Natural killer cell (primary cell): ENCODE data around the gene NRARP. TPM values are rescaled to one million over a fixed set of nuclear protein-coding genes. Genes with fewer than 3 reads are reported as not detected.

Experiments
- ATAC-seq, 3 donors: fragments of 150-1000 bp in 2 of 3; fragments of 200-7000 bp in 1 of 3; cut with Tn5 transposase; 1 replicate in 1 of 3; 2 replicates in 2 of 3; pipeline ENCODE4 v1.10.0; 2021; ENCODE audit warnings: mild to moderate bottlenecking in 2 of 3, moderate library complexity in 2 of 3
- DNase-seq, 2 donors: peaks; one replicate each; pipeline versions ENCODE4 v3.0.0 to v3.0.0-alpha.2; 2013 to 2021; ENCODE audit warnings: mixed read lengths in 1 of 2
- H3K27ac ChIP-seq: one replicate; pipeline ENCODE4 v1.5.1; 2013; ENCODE audit warnings: mild to moderate bottlenecking, low read length
- H3K27me3 ChIP-seq: one replicate; pipeline ENCODE4 v1.6.1; 2013; ENCODE audit warnings: low read length; ENCODE audit not compliant: control insufficient read depth, insufficient read depth
- H3K36me3 ChIP-seq: one replicate; pipeline ENCODE4 v1.6.1; 2013; ENCODE audit warnings: low read length; ENCODE audit not compliant: control insufficient read depth, insufficient read depth
- H3K4me1 ChIP-seq: one replicate; pipeline ENCODE4 v1.6.1; 2013; ENCODE audit warnings: low read length; ENCODE audit not compliant: control insufficient read depth, insufficient read depth
- H3K4me3 ChIP-seq: one replicate; pipeline ENCODE4 v1.5.1; 2013; ENCODE audit warnings: low read length
- H3K9me3 ChIP-seq: one replicate; pipeline ENCODE4 v1.6.1; 2013; ENCODE audit warnings: low read length; ENCODE audit not compliant: control insufficient read depth, insufficient read depth
- H3K27ac Mint-ChIP-seq, 2 donors: one replicate each; pipeline ENCODE4 v1.8.0; 2022; ENCODE audit warnings: mild to moderate bottlenecking in 2 of 2, mixed read lengths in 2 of 2, moderate library complexity in 1 of 2
- H3K27me3 Mint-ChIP-seq, 2 donors: one replicate each; pipeline ENCODE4 v1.8.0; 2022; ENCODE audit warnings: low read depth in 2 of 2, mixed read lengths in 2 of 2
- H3K36me3 Mint-ChIP-seq: one replicate; pipeline ENCODE4 v1.8.0; 2022; ENCODE audit warnings: mixed read lengths
- H3K4me1 Mint-ChIP-seq, 2 donors: one replicate each; pipeline ENCODE4 v1.8.0; 2022; ENCODE audit warnings: mixed read lengths in 2 of 2
- H3K4me3 Mint-ChIP-seq: one replicate; pipeline ENCODE4 v1.8.0; 2022; ENCODE audit warnings: mild to moderate bottlenecking, moderate library complexity, mixed read lengths
- H3K9me3 Mint-ChIP-seq, 2 donors: one replicate each; pipeline ENCODE4 v1.8.0; 2022; ENCODE audit warnings: mixed read lengths in 2 of 2
- WGBS: methylation state at CpG from one replicate; pipeline ENCODE4 v1.1.7; 2013; ENCODE audit warnings: missing lambda C conversion rate; ENCODE audit not compliant: insufficient coverage; 5-methylcytosine and 5-hydroxymethylcytosine counted together
- intact Hi-C: fragments of 100-400 bp; cut with micrococcal nuclease; formaldehyde crosslinking; loops from one replicate; pipeline ENCODE4 v1.14.2; 2022
- total RNA-seq, 4 donors: library from RNA; stranded (reverse); fragments of 120-200 nt in 1 of 4; gene quantifications; one replicate each; pipeline versions ENCODE4 v1.2.3 to v1.2.4, GENCODE V29; 2013 to 2022
- TF ChIP-seq, protein P1 (sequence below): fragments of 200-600 bp; IDR thresholded peaks from one replicate; pipeline ENCODE4 v1.8.0; 2022; ENCODE audit warnings: antibody characterized with exemption

The NRARP gene
- total RNA-seq, 3 donors from 2014 or later (not counting 1 experiment from before 2014, with no cell fraction given) = 0.88 to 2.3 (median 1.2) TPM

DNA sequence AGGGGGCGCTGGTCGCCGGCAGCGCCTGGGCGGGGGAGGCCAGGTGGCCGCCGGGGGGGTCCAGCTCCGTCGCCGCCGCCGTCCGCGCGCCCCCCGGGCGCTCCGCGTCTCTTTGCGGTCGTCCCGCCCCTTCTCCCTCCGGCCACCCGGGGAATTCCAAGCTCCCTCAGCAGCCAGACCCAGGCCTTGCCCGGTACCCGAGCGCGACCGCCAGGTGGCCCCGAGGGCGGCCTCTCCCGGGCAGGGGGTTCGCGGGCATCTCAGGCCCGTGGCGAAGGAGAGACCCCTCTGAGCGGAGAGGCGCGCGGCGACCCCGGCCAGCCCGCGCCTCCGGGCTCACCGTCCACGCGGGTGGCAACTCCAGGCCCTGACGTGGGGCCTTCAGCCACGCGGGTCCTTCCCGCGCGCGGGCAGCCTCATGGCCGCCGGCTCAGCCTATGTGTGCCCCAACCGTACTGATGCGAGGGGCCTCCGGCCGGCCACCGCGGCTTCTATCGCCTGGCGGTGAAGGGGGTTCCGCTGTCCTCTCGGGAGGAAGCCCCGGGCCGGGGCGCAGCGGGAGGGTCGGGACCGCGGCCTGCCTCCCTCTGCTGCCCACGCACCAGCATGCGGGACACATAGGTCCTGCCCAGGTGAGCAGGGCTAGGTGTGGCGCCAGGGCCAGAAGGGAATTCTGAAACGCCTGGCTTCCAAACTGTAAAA is 529 bp upstream of the NRARP start:
- H3K4me1 Mint-ChIP-seq = peaks cover 0 to 26% of the 10 kb centered on the region in 2 donors
- peaks cover 54% of the 10 kb centered on the region for H3K4me1 ChIP-seq
- peak overlapping the region in 1 of 2 donors; percentile 44 for H3K27ac Mint-ChIP-seq
- H3K9me3 Mint-ChIP-seq = no peaks in the 10 kb centered on the region
- intact Hi-C loops = no loop called here
- H3K27me3 Mint-ChIP-seq = no peaks in the 10 kb centered on the region
- H3K4me3 Mint-ChIP-seq = no peak overlapping the region
- no peak overlapping the region for H3K27ac ChIP-seq
- peaks cover 16% of the 10 kb centered on the region for H3K27me3 ChIP-seq
- H3K36me3 ChIP-seq = no peaks in the 10 kb centered on the region
- peak; percentile 57 to 62 (median 60) for ATAC-seq
- 8% methylated on average over 78 of the region's 78 CpGs for whole genome bisulfite sequencing
- H3K36me3 Mint-ChIP-seq = no peaks in the 10 kb centered on the region
- peak overlapping the region; percentile 12 for H3K4me3 ChIP-seq
- DNase-seq = no peak
- TF ChIP-seq, protein P1, sequence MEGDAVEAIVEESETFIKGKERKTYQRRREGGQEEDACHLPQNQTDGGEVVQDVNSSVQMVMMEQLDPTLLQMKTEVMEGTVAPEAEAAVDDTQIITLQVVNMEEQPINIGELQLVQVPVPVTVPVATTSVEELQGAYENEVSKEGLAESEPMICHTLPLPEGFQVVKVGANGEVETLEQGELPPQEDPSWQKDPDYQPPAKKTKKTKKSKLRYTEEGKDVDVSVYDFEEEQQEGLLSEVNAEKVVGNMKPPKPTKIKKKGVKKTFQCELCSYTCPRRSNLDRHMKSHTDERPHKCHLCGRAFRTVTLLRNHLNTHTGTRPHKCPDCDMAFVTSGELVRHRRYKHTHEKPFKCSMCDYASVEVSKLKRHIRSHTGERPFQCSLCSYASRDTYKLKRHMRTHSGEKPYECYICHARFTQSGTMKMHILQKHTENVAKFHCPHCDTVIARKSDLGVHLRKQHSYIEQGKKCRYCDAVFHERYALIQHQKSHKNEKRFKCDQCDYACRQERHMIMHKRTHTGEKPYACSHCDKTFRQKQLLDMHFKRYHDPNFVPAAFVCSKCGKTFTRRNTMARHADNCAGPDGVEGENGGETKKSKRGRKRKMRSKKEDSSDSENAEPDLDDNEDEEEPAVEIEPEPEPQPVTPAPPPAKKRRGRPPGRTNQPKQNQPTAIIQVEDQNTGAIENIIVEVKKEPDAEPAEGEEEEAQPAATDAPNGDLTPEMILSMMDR = peak; percentile 59
- H3K9me3 ChIP-seq = no peaks in the 10 kb centered on the region

DNA sequence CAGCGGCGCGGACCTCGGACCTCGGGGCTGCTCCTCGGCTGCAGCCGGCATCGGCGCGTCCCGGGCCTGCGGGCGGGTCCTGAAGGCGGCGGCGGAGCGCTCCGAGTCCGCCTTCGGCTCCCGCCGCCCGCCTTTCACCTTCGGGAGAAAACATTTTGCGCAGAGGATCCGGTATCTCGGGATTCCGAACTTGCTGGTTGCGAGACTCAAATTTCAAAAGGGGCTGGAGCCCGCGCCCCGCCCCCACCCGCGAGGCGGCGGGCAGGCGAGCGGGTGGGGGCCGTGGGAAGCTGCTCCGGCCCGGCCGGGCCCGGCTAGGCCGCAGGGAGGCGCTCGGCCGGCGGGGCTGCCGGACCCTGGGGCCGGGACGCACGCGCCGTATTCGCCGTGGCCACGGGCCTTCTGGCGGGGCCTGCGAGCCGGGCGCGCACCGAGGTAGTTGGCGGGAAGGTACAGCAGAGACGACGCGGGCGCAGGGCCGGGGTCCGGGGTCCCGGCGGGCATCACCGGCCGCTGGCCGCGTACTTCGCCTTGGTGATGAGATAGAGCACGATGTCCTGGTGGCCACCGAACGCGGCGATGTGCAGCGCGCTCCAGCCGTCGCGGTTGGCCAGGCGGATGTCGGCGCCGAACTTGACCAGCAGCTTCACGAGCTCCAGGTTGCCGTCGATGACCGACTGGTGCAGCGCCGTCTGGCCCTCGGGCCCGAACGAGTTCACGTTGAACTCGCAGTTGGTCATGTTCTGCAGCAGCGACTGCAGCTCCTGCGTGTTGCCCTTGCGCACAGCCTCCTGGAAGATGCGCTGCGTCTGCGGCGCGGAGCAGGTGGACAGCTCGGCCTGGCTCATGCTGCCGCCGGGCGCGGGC is 757 bp downstream of the NRARP start:
- ATAC-seq = peak in 2 of 3 donors; percentile 9
- Mint-ChIP-seq H3K36me3 (no peaks in the 10 kb centered on the region), H3K27me3 (peaks cover 5 to 9% of the 10 kb centered on the region in 2 donors), H3K27ac (peak overlapping the region in 1 of 2 donors; percentile 40), H3K4me3 (peak overlapping the region; percentile 85), H3K9me3 (no peaks in the 10 kb centered on the region), H3K4me1 (peaks cover 0 to 32% of the 10 kb centered on the region in 2 donors)
- TF ChIP-seq, protein P1 = no peak
- under 1% methylated on average over 115 of the region's 115 CpGs for whole genome bisulfite sequencing
- DNase-seq = peak in 1 of 2 donors; percentile 55
- intact Hi-C loops = no loop called here
- Histone ChIP-seq H3K9me3 (no peaks in the 10 kb centered on the region), H3K36me3 (no peaks in the 10 kb centered on the region), H3K27ac (no peak overlapping the region), H3K27me3 (peaks cover 26% of the 10 kb centered on the region), H3K4me1 (peaks cover 45% of the 10 kb centered on the region), H3K4me3 (peak overlapping the region; percentile 31)

DNA sequence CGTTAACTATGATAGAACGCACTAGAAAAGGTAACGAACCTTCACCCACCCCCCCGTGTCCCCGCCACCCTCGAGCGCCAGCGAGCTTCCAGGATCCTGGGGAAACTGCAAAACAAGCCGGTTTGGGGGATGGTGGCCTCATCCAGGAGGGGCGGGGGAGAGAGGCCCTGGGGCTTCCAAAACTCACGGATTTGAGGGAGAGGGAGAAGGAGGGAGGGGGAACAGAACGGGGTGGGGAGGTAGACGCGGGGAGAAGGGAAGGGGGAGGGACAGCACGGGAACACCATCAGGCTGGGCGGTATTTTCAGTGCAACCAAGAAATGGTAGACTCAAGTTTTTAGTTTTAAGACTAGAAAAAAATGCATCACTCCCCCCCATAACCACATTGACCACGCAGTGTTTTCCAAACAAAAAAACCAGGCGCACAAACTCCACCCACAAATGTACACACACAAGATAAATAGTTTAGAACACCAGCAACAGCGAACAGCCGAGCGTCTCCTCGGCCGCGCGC is 1.4 kb downstream of the NRARP start:
- peaks cover 6 to 9% of the 10 kb centered on the region in 2 donors for H3K27me3 Mint-ChIP-seq

More for the DNA sequence above, 1.4 kb downstream of the NRARP start:
- ATAC-seq (no peak), DNase-seq (no peak)
- TF ChIP-seq, protein P1 = no peak
- WGBS = 5% methylated on average over 24 of the region's 25 CpGs
- intact Hi-C loops = no loop called here
- no peaks in the 10 kb centered on the region for H3K36me3 ChIP-seq
- no peaks in the 10 kb centered on the region for H3K9me3 ChIP-seq
- no peak overlapping the region for H3K4me3 ChIP-seq
- H3K9me3 Mint-ChIP-seq = no peaks in the 10 kb centered on the region
- H3K27me3 ChIP-seq = peaks cover 29% of the 10 kb centered on the region
- peak overlapping the region in 1 of 2 donors; percentile 40 for H3K27ac Mint-ChIP-seq
- H3K4me1 ChIP-seq = peaks cover 42% of the 10 kb centered on the region
- H3K27ac ChIP-seq = no peak overlapping the region
- H3K36me3 Mint-ChIP-seq = no peaks in the 10 kb centered on the region
- peaks cover 0 to 31% of the 10 kb centered on the region in 2 donors for H3K4me1 Mint-ChIP-seq
- H3K4me3 Mint-ChIP-seq = peak overlapping the region; percentile 85
